Ovary (tissue), 9 donors: ENCODE measurements around the gene ARHGAP10. TPM values are rescaled to one million over a fixed set of nuclear protein-coding genes. Genes with fewer than 3 reads are reported as not detected.

Source experiments
- DNase-seq, 5 donors: peaks; one replicate each; pipeline ENCODE4 v3.0.0-alpha.2; 2019 to 2020
- H3K27ac ChIP-seq, 2 donors: fragments of 200-600 bp; one replicate each; pipeline versions ENCODE4 v1.5.1 to v1.8.0; 2019 to 2022
- H3K27me3 ChIP-seq: fragments of 200-600 bp; one replicate; pipeline ENCODE4 v1.8.0; 2022
- H3K36me3 ChIP-seq: fragments of 200-600 bp; sonication (generic); one replicate; pipeline ENCODE4 v1.5.1; 2019
- H3K4me1 ChIP-seq: one replicate; pipeline ENCODE4 v1.8.1; 2013; ENCODE audit warnings: mild to moderate bottlenecking, moderate library complexity; ENCODE audit not compliant: insufficient read depth
- H3K4me3 ChIP-seq: fragments of 200-600 bp; sonication (generic); one replicate; pipeline ENCODE4 v1.5.1; 2017
- H3K9me3 ChIP-seq, 2 donors: fragments of 200-600 bp in 1 of 2; sonication (generic) in 1 of 2; one replicate each; pipeline versions ENCODE4 v1.5.1 to v1.8.1; 2013 to 2019; ENCODE audit warnings: mild to moderate bottlenecking in 1 of 2, moderate library complexity in 1 of 2
- EP300 ChIP-seq: sonication (generic); formaldehyde crosslinking; IDR thresholded peaks from one replicate; pipeline ENCODE4 v1.6.1; 2017; ENCODE audit warnings: antibody characterized with exemption
- POLR2A ChIP-seq: fragments of 450-650 bp; IDR thresholded peaks from one replicate; pipeline ENCODE4 v1.6.1; 2017; ENCODE audit warnings: antibody characterized with exemption, mild to moderate bottlenecking, moderate library complexity
- WGBS, 3 donors: extraction: QIAGEN DNeasy Blood & Tissue Kit in 1 of 3; methylation state at CpG; one replicate each; pipeline versions ENCODE4 v1.1.5 to v1.1.7; 2013 to 2017; 5-methylcytosine and 5-hydroxymethylcytosine counted together
- intact Hi-C, 4 donors: fragments of 100-400 bp; cut with DNase I; formaldehyde crosslinking; loops; one replicate each; pipeline versions ENCODE4 v1.11.0 to v1.15.1; 2022 to 2023
- polyA plus RNA-seq, 2 donors: library from polyadenylated mRNA; stranded (reverse); fragments of 200-250 nt in 1 of 2; fragments of 350-450 nt in 1 of 2; fragmentation: Illumina TruSeq in 1 of 2; extraction: RNeasy Lipid Tissue Mini Kit (QIAGEN cat#74804) in 1 of 2; gene quantifications; one replicate each; pipeline ENCODE4 v1.2.3, GENCODE V29; 2013 to 2014
- total RNA-seq, 7 donors: library from RNA; depleted of rRNA in 2 of 7; stranded (reverse); fragments of >200 nt in 2 of 7; fragmentation: NEBNext Ultra II Directional in 3 of 7; extraction: Animal tissue kit (Norgen Biotek cat#: 25700) in 3 of 7; gene quantifications; one replicate each; pipeline versions ENCODE4 v1.1.0 to v1.2.4, GENCODE V29; 2016 to 2023
- TF ChIP-seq, protein P1 (sequence below), 3 donors: fragments of 450-650 bp in 2 of 3; fragments of 200-600 bp in 1 of 3; IDR thresholded peaks; one replicate each; pipeline versions ENCODE4 v1.5.1 to v1.8.0; 2016 to 2022; ENCODE audit warnings: antibody characterized with exemption in 3 of 3, mild to moderate bottlenecking in 1 of 3
- donor health status: DM: no; HTN: no; CAD: no; lungs with moderate emphysema.
- donor health status: DM: no; HTN: no; CAD: no.
- donor health status: Bipolar disorder and iron deficiency.
- donor health status: DM: yes; HTN: yes; CAD: no.
- donor health status: DM: no; HTN: no; CAD: no.
- donor health status: DM: yes; HTN: yes; CAD: no.

The ARHGAP10 gene
- total and polyA plus RNA-seq, 9 donors = 37.1 to 76.7 (median 63.8) TPM

- intact Hi-C loops = no loop called here
- no peaks in the 10 kb centered on the region for H3K27me3 ChIP-seq
- WGBS, 3 donors = 91 to 95% (median 94%) methylated on average over 3 of the region's 3 CpGs
- no peak for TF ChIP-seq EP300
- no peak for TF ChIP-seq POLR2A
- TF ChIP-seq, protein P1, sequence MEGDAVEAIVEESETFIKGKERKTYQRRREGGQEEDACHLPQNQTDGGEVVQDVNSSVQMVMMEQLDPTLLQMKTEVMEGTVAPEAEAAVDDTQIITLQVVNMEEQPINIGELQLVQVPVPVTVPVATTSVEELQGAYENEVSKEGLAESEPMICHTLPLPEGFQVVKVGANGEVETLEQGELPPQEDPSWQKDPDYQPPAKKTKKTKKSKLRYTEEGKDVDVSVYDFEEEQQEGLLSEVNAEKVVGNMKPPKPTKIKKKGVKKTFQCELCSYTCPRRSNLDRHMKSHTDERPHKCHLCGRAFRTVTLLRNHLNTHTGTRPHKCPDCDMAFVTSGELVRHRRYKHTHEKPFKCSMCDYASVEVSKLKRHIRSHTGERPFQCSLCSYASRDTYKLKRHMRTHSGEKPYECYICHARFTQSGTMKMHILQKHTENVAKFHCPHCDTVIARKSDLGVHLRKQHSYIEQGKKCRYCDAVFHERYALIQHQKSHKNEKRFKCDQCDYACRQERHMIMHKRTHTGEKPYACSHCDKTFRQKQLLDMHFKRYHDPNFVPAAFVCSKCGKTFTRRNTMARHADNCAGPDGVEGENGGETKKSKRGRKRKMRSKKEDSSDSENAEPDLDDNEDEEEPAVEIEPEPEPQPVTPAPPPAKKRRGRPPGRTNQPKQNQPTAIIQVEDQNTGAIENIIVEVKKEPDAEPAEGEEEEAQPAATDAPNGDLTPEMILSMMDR (IDR thresholded peaks at IDR 0.05) = no peak
- no peaks in the 10 kb centered on the region for H3K4me1 ChIP-seq
- no peak overlapping the region for H3K4me3 ChIP-seq
- H3K9me3 ChIP-seq = no peaks in the 10 kb centered on the region
- no peaks in the 10 kb centered on the region for H3K36me3 ChIP-seq
- no peak for DNase-seq
- no peak overlapping the region for H3K27ac ChIP-seq
Observed at GRCh38 chr4:148109216-148109615, 377.3 kb downstream of the ARHGAP10 start.

DNA sequence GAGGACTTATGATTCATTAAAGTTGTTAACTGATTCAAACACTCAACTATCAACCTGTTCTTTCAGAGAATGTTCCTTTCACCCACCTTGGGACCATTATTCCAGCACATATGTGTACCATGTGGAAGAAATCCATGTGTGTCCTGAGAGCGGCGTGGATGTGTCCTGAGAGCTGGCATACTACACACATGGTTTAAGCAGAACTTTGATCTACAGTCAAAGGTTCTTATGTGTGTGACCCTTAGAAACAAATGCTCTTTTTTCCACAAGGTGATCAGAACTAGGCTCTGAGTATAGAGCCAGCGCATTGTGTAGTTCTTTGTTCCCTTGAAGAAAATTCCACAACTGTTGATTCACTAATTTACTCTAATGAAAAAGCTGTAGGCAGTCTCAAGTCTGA is 378.3 kb downstream of the ARHGAP10 start:
- intact Hi-C loops = no loop called here
- H3K36me3 ChIP-seq = no peaks in the 10 kb centered on the region
- no peaks in the 10 kb centered on the region for H3K4me1 ChIP-seq
- H3K4me3 ChIP-seq = no peak overlapping the region
- WGBS, 3 donors = 96 to 99% (median 97%) methylated on average over 3 of the region's 3 CpGs
- TF ChIP-seq POLR2A (no peak), EP300 (no peak)
- TF ChIP-seq, protein P1 (IDR thresholded peaks at IDR 0.05) = no peak
- no peaks in the 10 kb centered on the region for H3K27me3 ChIP-seq
- DNase-seq = no peak
- H3K9me3 ChIP-seq = no peaks in the 10 kb centered on the region
- H3K27ac ChIP-seq = no peak overlapping the region

DNA sequence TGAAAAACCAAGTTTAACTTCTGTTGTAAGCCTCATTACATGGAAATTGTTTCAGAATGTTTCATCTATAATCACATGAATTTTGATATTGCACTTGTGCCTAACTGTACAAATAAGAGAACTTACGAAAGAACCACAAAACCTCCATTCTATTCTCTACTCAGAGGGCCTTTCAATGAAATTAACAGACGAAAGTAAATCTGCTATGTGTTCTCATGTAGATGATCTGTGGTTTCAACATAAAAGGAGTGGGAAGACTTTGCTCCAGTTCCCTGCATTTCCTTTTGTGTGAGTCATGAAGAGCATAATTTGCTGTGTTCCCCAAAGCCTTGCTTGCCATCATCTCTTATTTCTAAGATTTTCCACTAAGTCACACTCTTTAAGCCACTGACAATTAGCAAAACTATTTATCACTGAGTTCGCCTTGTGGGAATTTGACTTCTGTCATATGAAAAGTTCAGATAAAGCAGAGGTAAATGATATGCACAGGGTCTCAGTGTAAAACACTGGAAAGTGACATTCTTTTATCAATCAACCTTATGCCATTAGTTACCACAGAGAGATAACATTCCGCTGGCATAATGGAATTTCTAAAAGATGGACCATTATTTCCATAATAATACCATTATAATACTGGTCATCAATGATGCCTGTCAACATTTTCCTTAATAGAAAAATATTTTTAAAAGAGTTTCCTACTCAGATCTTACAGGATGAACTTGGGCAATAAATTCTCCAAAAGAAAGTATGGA is 380.5 kb downstream of the ARHGAP10 start:
- Histone ChIP-seq H3K4me1 (peaks cover 1% of the 10 kb centered on the region), H3K36me3 (no peaks in the 10 kb centered on the region), H3K4me3 (no peak overlapping the region), H3K27me3 (no peaks in the 10 kb centered on the region), H3K9me3 (no peaks in the 10 kb centered on the region), H3K27ac (no peak overlapping the region)
- intact Hi-C loops = no loop called here
- WGBS, 3 donors = 81 to 88% (median 81%) methylated on average over 4 of the region's 4 CpGs
- TF ChIP-seq, protein P1 (IDR thresholded peaks at IDR 0.05) = no peak
- TF ChIP-seq EP300 = no peak
- TF ChIP-seq POLR2A = no peak
- DNase-seq = no peak

DNA sequence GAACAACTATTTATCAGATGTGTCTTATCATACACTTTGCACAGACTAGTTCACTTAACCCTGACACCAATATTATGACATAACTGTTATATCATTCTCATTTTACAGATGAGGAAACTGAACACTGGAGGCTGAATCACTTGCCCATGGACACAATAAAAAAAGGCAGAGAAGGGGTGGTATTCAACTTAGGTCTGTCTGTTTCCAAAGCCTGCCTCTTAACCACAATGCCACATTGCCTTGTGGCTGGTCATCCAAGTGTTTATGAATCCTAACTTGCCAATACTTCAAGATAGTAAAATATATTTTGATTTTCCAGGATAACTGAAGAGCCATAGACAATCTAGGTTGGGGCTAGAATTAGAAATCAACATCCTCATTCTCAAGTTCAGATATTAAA is 382.5 kb downstream of the ARHGAP10 start:
- TF ChIP-seq, protein P1 (IDR thresholded peaks at IDR 0.05) = no peak
- TF ChIP-seq EP300 (no peak), POLR2A (no peak)
- no peak overlapping the region for H3K4me3 ChIP-seq
- no peaks in the 10 kb centered on the region for H3K36me3 ChIP-seq
- no peak for DNase-seq
- peaks cover 1% of the 10 kb centered on the region for H3K4me1 ChIP-seq
- H3K27me3 ChIP-seq = no peaks in the 10 kb centered on the region
- H3K9me3 ChIP-seq = no peaks in the 10 kb centered on the region
- intact Hi-C loops = no loop called here
- H3K27ac ChIP-seq = no peak overlapping the region
